ENCODE data around the gene RFC4. TPM values are rescaled to one million over a fixed set of nuclear protein-coding genes. Genes with fewer than 3 reads are reported as not detected.

The RFC4 gene
- total RNA-seq, 1 experiment from 2014 or later = 95.1 TPM

GRCh38 chr3:186787642-186788481, 18.4 kb downstream of the RFC4 start:
- DNase-seq (ENCODE audit: low read depth) = peak; percentile 27

- no peak for DNase-seq (ENCODE audit: low read depth)
Measured at GRCh38 chr3:186786922-186787321, 19.4 kb downstream of the RFC4 start.

GRCh38 chr3:186785495-186786018, 20.7 kb downstream of the RFC4 start:
- DNase-seq (ENCODE audit: low read depth) = no peak

- DNase-seq (ENCODE audit: low read depth) = peak; percentile 26
Measured at GRCh38 chr3:186784820-186785494, 21.3 kb downstream of the RFC4 start.

- peak; percentile 77 for DNase-seq (ENCODE audit: low read depth)
Measured at GRCh38 chr3:186783731-186784515, 22.4 kb downstream of the RFC4 start.

- peak; percentile 86 for DNase-seq (ENCODE audit: low read depth)
Measured at GRCh38 chr3:186783058-186783730, 23.1 kb downstream of the RFC4 start, which contains the start of gene EIF4A2. EIF4A2 (plus strand) TSS chr3:186783577; CDS start chr3:186783611, 34 bp downstream.

- no peak for DNase-seq (ENCODE audit: low read depth)
Measured at GRCh38 chr3:186782542-186783057, 23.7 kb downstream of the RFC4 start.

GRCh38 chr3:186779204-186779603, 27.1 kb downstream of the RFC4 start:
- DNase-seq (ENCODE audit: low read depth) = no peak

- no peak for DNase-seq (ENCODE audit: low read depth)
Measured at GRCh38 chr3:186775999-186776398, 30.3 kb downstream of the RFC4 start.

- no peak for DNase-seq (ENCODE audit: low read depth)
Measured at GRCh38 chr3:186772701-186773417, 33.4 kb downstream of the RFC4 start.

GRCh38 chr3:186772281-186772694, 34.0 kb downstream of the RFC4 start:
- no peak for DNase-seq (ENCODE audit: low read depth)

GRCh38 chr3:186760897-186761447, 45.3 kb downstream of the RFC4 start:
- no peak for DNase-seq (ENCODE audit: low read depth)

GRCh38 chr3:186760141-186760833, 46.0 kb downstream of the RFC4 start:
- peak; percentile 80 for DNase-seq (ENCODE audit: low read depth)

- no peak for DNase-seq (ENCODE audit: low read depth)
Measured at GRCh38 chr3:186759231-186759930, 46.9 kb downstream of the RFC4 start.

- DNase-seq (ENCODE audit: low read depth) = no peak
Measured at GRCh38 chr3:186757686-186758220, 48.5 kb downstream of the RFC4 start.

GRCh38 chr3:186757214-186757613, 49.1 kb downstream of the RFC4 start:
- DNase-seq (ENCODE audit: low read depth) = no peak

- DNase-seq (ENCODE audit: low read depth) = no peak
Measured at GRCh38 chr3:186754871-186755270, 51.4 kb downstream of the RFC4 start.

- DNase-seq (ENCODE audit: low read depth) = peak; percentile 32
Measured at GRCh38 chr3:186754006-186754405, 52.3 kb downstream of the RFC4 start.

Data from HT1080 (cell line).